ENCODE data around the gene BBS4.
"Not testable (repeated sequence)": the region's sequence is repeated elsewhere in the genome, so short reads cannot be mapped to it uniquely, and the experiment has no call there.

The BBS4 gene

DNA sequence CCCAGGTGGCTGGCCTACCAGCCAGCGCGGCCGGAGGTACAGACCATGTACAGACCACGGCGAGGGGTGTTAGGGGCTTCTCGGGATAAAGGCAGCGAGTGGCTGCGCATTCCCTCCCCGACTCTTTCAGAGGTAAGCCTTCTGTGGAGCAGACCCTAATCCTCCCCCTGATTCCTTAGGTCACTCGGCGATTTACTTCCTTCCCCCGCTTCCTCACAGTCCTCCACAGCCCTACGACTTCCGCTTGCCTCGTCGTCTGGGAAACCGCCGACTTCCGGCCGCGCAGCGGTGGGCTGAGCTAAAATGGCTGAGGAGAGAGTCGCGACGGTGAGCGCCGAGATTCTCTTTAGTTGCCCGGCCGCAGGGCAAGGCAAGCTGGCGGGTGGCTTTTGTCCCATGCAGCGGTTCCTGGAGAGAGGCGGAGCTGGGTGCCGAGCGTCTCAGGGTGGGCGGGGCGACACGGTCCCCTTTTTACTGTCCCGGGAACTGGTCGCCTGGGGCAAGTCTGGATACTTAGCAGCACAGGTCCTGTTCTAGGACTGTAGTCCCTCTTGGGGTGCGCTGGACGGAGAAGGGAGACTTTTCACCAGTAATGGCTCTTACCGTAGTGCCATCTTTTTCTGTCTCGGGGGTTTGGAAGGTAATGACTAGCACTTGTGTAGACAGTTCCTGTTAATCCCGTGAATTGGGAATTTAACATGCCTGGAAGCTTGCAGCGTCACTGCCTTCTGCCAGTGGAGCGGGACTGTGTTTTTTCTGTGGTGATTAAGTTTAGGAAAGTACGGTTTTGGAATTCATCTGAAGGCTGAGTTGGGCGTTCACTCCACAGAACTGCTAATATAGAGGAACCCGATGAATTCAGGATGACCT is at the start of gene BBS4, which contains the start of gene HIGD2B:
Gene BBS4 (plus strand): TSS at position 283 of the 870 bp plus-strand sequence. CDS start 21 bp downstream, at position 304.
Gene HIGD2B (minus strand): TSS at position 258 of the 870 bp plus-strand sequence. CDS start 9,808 bp downstream, outside the sequence.
- peak; percentile 85 for DNase-seq (ENCODE audit: low spot score)

GRCh38 chr15:72636519-72637282 is 49.3 kb upstream of the BBS4 start:
- not testable (repeated sequence) for DNase-seq (ENCODE audit: low spot score)

- DNase-seq (ENCODE audit: low spot score), result not testable (repeated sequence)
Observed at GRCh38 chr15:72639759-72640483, 46.1 kb upstream of the BBS4 start.

DNA sequence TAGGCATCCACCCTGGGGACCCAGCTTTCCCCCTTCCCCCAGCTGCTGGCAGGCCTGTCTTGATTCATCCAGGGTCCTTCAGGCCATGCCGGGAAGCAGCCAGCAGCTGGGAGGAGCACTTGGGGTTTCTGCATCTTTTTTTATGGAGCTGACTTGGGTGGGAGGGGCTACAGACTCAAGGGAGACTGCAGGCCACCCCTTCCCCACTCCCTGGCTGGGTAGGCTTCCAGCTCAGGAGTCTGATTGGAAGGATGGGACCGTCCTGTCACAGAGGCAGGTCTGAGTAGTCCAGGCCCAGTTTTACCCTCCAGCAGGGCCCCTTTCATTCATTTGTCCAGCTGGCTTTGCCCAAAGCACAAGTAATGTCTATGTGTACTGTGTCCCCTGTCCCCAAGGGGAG is 43.7 kb upstream of the BBS4 start:
- not testable (repeated sequence) for DNase-seq (ENCODE audit: low spot score)

- DNase-seq (ENCODE audit: low spot score), result not testable (repeated sequence)
Observed at GRCh38 chr15:72648631-72649253, 37.3 kb upstream of the BBS4 start.

GRCh38 chr15:72654397-72654796 is 31.6 kb upstream of the BBS4 start, which contains the start of gene GOLGA6B:
TSS of gene GOLGA6B (plus strand) at chr15:72654697. CDS start at chr15:72654738, 41 bp downstream.
- DNase-seq (ENCODE audit: low spot score), result not testable (repeated sequence)

DNA sequence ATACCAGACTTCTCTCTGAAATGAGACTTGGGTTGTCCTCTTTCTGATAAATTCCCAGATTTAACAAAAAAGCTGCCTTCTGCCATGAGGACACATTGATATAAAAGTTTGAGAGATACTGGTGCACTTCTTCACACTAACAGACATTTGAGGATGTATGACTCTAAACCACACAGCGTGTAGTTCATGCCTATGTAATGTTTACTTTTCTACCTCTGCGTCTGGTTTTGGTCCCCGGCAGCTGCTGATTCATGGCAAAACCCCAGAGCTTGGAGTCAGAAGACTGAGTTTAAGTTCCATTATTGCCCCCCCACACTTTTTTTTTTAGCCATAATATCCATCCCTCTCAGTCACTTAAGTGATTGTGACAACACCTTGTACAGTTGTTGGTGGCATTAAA is 30.0 kb upstream of the BBS4 start:
- DNase-seq (ENCODE audit: low spot score), result not testable (repeated sequence)

- not testable (repeated sequence) for DNase-seq (ENCODE audit: low spot score)
Observed at GRCh38 chr15:72661081-72661480, 24.9 kb upstream of the BBS4 start.

DNA sequence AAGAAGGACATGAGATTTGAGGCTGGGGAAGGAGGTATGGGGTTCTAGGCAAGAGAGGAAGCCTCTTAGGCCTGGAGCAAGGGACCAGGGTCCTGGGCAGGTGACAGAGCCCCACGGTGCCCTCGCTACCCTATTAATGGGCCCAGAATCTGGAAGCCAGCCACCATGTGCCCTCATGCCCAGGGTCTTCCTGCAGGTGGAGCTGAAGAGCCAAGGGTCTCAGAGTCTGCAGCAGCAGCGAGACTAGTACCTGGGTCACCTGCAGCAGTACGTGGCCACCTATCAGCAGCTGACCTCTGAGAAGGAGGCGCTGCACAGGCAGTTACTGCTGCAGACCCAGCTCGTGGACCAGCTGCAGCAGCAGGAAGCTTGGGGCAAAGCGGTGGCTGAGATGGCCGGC is 22.1 kb upstream of the BBS4 start:
- DNase-seq (ENCODE audit: low spot score), result not testable (repeated sequence)

GRCh38 chr15:72665706-72666105 is 20.3 kb upstream of the BBS4 start:
- DNase-seq (ENCODE audit: low spot score), result not testable (repeated sequence)

DNA sequence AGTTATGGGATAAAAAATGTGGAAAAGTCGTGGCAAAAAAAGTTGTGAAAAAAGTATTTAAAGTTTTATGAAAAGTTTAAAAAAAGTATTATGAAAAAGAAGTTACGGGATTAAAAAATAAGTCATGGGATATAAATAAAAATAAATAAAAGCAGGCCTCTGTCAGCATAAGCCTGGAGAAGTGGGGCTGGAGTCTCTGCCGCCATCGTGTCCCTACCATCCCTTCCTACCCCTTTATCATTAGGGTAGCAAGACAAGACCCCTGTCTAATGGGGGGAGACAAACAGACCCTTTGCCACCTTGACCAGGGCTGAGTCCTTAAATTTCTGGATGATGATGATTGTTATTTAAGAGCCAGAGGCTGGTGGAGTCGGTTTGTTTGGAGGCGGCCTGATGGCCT is 16.2 kb upstream of the BBS4 start:
- DNase-seq (ENCODE audit: low spot score), result not testable (repeated sequence)

DNA sequence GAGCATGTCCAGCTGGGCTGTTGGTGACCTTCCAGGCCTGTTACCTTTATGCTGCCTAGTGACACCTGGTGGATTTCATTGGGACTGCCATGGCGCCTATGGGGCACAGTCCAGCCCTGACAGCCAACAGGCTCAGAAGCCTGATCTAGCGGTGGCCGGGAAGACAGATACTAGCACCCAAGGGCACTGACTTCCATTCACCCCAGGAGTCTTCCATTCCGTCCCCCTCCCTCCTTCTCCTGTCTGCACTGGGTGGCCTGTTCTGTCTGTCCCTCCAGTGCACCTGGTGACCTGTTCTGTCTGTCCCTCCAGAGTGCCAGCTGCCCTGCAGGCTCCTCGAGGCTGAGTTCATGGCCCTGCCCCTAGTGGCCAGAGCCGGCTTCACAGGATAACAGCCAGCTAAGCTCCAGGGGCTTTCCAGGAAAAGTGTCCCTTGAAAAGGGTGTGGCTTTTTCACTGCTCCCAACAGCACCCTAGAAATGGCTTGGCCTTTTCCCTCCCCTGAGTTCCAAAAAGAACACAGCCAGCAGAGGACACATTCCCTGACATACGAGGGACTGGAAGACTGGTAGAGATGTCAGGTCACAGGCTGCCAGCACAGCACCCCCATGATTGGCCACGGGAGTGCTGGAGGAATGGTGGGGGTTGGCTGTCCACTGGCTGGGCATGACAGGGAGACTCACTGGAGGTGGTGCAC is 15.2 kb upstream of the BBS4 start:
- DNase-seq (ENCODE audit: low spot score), result peak; percentile 60

GRCh38 chr15:72671525-72671924 is 14.5 kb upstream of the BBS4 start:
- DNase-seq (ENCODE audit: low spot score), result no peak

DNA sequence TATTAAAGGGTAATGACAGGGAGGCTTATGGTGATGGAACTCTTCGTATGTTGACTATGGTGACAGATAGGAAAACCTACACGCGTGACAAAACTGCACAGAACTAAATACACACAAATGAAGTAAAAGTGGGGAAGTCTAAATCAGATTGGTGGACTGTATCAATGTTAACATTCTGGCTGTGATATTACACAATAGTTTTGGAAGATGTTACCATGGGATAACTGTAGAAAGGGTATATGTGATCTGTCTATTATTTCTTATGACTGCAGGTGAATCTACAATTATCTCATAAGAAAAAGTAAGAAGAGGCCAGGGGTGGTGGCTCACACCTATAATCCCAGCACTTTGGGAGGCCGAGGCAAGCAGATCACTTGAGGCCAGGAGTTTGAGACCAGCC is 9.2 kb upstream of the BBS4 start:
- DNase-seq (ENCODE audit: low spot score), result no peak

DNA sequence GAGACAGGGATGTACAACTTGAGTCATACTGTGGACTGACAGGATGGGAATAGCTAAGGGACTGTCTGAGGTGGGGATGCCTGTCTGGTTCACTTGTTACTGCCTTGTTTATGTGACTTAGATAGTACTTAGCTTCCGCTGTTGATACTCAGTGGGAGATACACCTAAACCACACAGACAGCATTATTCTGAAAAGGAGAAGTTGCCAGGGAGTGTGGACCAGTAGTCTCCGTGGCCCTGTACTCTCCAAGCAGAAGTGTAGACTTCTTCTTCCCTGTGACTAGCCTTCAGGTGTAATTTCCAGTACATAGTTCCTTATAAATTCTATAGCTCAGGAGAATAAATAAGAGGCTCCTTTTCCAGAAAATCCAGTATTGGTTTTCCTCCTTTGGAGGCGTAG is 5.1 kb upstream of the BBS4 start:
- no peak for DNase-seq (ENCODE audit: low spot score)

DNA sequence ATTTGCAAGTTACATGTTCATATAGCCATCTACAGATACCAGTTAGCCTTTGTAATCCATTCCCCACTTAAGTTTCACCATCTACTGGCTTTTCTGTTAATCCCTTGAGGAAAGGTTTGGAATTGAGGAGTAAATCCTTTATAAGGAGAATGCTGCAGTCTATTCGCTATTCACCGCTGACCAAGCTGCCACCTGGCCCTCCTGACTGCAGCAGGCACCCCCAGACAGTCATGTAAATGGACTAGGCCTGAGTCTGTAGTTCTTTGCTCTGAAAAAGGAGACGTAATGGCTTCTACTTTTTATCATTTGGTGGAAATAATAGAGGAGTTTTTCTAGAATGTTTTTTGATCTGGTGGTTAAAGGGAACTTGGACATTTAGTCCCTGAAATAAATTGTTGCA is 3.2 kb upstream of the BBS4 start:
- DNase-seq (ENCODE audit: low spot score), result no peak

GRCh38 chr15:72685301-72685924 is 594 bp upstream of the BBS4 start:
- DNase-seq (ENCODE audit: low spot score), result no peak

DNA sequence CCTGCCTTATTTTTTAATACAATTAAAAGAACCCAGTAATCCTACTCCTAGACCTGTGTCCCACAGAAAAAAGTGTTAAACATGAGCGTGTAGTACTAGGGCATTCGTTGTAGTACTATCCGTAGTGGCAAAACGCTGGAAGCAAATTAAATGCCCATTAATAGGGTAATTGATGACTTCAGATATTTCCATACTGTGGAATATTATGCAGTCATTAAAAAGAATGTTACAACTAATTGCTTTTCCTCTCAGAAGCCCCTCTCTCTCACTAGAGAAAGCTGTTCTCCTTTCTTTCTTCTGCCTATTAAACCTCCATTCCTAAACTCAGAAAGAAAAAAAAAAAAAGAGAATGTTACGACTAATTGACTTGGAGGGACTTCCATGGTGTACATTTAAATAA is 2.7 kb downstream of the BBS4 start:
- no peak for DNase-seq (ENCODE audit: low spot score)

DNA sequence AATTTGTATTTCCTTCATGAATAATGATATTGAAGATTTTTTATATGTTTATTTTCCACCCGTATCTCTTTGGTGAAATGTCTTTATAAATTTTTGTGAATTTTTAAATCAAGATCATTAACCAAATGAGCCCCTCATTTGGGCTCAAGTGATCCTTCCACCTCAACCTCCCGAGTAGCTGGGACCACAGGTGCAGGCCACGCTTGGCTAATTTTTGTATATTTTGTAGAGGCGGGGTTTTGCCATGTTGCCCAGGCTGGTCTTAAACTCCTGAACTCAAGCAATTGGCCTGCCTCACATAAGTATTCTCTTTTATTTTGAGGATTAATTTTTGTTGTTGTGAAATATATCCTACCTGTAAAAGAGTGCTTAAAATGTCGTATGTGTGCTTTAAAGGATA is 4.9 kb downstream of the BBS4 start:
- no peak for DNase-seq (ENCODE audit: low spot score)

GRCh38 chr15:72698938-72699337 is 12.9 kb downstream of the BBS4 start:
- no peak for DNase-seq (ENCODE audit: low spot score)

DNA sequence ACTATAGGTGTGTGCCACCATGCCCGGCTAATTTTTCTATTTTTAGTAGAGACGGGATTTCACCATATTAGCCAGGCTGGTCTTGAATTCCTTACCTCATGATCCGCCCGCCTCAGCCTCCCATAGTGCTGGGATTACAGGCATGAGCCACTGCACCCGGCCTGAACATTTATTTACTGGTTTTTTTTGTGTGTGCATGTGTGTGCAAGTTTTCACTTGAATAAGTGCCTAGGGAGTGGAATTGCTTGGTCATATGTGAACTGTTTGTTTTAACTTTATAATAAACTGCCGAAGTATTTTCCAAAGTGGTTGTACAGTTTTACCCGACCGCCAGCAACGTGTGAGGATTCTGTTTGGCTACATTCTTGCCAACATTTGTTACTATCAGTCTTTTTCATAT is 14.1 kb downstream of the BBS4 start:
- DNase-seq (ENCODE audit: low spot score), result no peak
